H7 (cell line): Measurements from ENCODE around the gene GPRC5B. TPM values are rescaled to one million over a fixed set of nuclear protein-coding genes. Genes with fewer than 3 reads are reported as not detected.

ENCODE experiments used
- DNase-seq: peaks from one replicate; pipeline ENCODE4 v3.0.0; 2012
- H3K27me3 ChIP-seq: 2 replicates; pipeline ENCODE4 v1.6.0; 2011; ENCODE audit warnings: mild to moderate bottlenecking, low read length; ENCODE audit not compliant: control insufficient read depth, insufficient read depth
- H3K36me3 ChIP-seq: replicated peaks from 2 replicates; pipeline ENCODE4 v1.5.1; 2011; ENCODE audit warnings: low read length; ENCODE audit not compliant: control insufficient read depth, insufficient read depth
- H3K4me3 ChIP-seq: 2 replicates; pipeline ENCODE4 v1.5.1; 2011; ENCODE audit warnings: low read depth, mild to moderate bottlenecking, control low read depth, low read length, moderate library complexity; ENCODE audit not compliant: insufficient read depth
- total RNA-seq: library from RNA; depleted of rRNA; stranded (reverse); fragments of >200 nt; shearing (Covaris generic); gene quantifications from 2 replicates; pipeline ENCODE4 v1.2.3, GENCODE V29; 2014

GPRC5B gene
- total RNA-seq, 1 experiment from 2014 or later: 66.0 TPM

DNA sequence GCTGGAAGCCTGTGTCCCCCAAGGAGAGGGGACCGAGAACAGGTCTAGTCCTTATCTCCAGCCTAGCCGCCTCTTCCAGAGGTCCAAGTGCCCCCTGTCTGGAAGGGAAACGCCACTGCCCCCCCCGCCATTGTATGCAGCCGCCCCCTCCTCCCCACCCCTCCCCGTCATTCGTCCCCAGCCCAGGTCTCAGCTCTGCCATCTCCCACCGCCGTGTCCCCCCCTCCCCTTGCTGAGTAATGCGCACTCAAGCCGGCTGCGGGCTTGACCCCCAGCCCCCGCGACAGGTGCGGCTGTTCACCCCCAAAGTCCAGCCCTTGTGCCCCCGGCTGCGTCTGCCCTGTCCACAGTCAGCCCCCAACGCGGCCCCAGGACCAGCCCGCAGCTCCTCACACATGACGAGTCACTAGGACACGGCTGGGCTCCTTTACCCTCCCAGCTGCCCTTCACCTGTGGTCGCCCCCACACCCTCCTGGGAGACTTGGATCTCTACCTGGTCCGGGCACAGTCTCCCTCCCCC, 622 bp downstream of the GPRC5B start:
- H3K4me3 ChIP-seq: peak overlapping the region; percentile 90
- peak; percentile 74 for DNase-seq
- no peaks in the 10 kb centered on the region; the same call in none of the 2 replicates for H3K36me3 ChIP-seq
- peaks cover 11% of the 10 kb centered on the region for H3K27me3 ChIP-seq

DNA sequence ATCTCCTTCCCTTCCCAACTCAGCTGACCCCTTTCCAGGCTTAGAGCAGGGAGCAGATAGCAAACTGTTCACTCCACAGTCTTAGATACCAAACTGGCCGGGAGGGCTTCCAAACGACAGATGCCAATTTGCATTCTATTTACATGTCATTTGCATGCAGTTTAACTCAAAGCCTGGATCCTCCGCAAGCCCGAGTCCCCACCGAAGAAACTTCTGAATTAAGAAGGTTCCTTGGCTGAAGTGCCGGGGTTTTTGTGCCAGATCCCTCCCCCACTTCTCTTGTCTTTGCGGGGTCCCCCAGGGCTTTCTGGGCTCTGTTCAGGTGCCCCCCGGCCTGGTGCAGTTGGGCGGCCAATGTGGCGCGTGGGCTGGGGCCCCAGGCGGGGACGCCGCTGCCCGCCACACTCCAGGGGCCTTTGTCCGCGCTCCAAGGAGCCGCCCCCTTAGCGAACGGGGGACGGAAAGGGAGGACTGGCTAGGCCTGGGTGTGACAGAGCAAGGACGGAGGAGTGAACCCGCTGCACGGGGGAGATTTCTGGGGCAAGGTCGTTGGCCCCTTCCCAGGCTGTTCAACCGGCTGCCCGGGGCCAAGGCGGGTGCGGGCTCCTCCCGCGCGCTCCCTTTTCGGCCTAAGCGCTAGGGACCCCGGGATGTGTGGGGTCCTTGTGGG, 1.2 kb downstream of the GPRC5B start:
- no peaks in the 10 kb centered on the region; the same call in none of the 2 replicates for H3K36me3 ChIP-seq
- DNase-seq: peak; percentile 73
- H3K4me3 ChIP-seq: peak overlapping the region; percentile 90
- peaks cover 11% of the 10 kb centered on the region for H3K27me3 ChIP-seq

DNA sequence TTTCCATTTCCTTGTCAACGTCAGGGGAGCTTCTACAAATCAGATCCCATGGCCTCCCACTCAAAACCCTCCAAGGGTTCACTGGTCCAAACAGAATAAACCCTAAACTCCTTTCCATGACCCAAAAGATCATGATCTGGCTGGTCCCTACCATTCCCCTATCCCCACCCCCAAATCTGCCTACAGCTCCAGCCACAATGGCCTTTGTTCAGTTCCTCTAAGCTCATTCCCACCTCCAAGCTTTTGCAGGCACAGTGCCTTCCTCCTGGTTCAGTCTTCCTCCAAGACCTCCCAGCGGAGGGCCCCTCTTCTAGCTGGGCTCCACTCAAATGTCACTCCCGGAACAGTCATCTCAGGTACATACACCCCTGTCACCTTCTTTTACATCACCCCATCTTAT, 2.0 kb downstream of the GPRC5B start:
- peak overlapping the region; percentile 90 for H3K4me3 ChIP-seq
- DNase-seq: no peak
- H3K27me3 ChIP-seq: peaks cover 11% of the 10 kb centered on the region
- H3K36me3 ChIP-seq: no peaks in the 10 kb centered on the region; the same call in none of the 2 replicates

DNA sequence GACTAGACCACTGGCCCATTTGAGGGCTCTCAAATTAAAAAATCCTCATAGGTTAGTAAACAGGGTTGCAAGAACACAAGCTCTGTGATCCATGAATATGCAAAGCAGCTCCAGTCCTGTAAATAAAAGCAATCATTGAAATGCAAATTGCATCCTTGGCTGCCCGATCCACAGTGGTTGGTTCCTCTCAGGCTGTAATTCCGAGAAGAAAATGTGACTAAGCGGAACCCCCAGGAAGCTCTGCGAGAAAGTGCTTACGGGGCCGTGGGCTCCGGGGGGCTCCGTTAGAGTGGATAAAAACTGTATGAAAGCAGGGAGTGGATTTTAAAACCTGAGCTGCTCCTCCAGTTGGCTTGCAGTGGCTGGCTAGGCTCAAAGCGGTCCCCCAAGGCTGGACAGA, 2.5 kb downstream of the GPRC5B start:
- Histone ChIP-seq H3K27me3 (peaks cover 11% of the 10 kb centered on the region), H3K4me3 (peak overlapping the region; percentile 90), H3K36me3 (no peaks in the 10 kb centered on the region; the same call in none of the 2 replicates)
- DNase-seq: peak; percentile 78

GRCh38 chr16:19881783-19882182, 2.9 kb downstream of the GPRC5B start:
- H3K27me3 ChIP-seq: peaks cover 11% of the 10 kb centered on the region
- DNase-seq: no peak
- H3K4me3 ChIP-seq: peak overlapping the region; percentile 10; the same call in 1 of the 2 replicates
- no peaks in the 10 kb centered on the region; the same call in none of the 2 replicates for H3K36me3 ChIP-seq

DNA sequence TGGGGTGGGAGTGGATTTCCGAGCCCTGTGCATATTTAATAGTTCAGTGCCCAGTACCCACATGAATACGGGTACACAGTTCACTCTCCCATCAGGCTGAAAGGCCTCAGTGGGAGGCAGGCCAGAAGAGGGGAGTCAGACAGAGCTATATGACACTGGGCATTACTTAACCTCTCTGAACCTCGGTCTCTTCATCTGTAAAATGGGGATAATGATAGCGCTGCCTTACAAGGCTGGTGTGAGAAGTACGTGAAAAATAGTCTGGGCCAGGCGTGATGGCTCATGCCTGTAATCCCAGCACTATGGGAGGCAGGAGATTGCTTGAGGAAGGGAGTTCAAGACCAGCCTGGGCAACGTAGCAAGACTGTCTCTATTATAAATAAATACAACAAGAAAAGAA, 3.6 kb downstream of the GPRC5B start:
- H3K4me3 ChIP-seq: no peak overlapping the region
- no peaks in the 10 kb centered on the region; the same call in none of the 2 replicates for H3K36me3 ChIP-seq
- no peak for DNase-seq
- H3K27me3 ChIP-seq: peaks cover 11% of the 10 kb centered on the region

- H3K36me3 ChIP-seq: peaks cover under 1% of the 10 kb centered on the region
- DNase-seq: peak; percentile 72
- no peak overlapping the region for H3K4me3 ChIP-seq
- no peaks in the 10 kb centered on the region; the same call in 1 of the 2 replicates for H3K27me3 ChIP-seq
Observed at GRCh38 chr16:19879241-19879792, 5.3 kb downstream of the GPRC5B start.

DNA sequence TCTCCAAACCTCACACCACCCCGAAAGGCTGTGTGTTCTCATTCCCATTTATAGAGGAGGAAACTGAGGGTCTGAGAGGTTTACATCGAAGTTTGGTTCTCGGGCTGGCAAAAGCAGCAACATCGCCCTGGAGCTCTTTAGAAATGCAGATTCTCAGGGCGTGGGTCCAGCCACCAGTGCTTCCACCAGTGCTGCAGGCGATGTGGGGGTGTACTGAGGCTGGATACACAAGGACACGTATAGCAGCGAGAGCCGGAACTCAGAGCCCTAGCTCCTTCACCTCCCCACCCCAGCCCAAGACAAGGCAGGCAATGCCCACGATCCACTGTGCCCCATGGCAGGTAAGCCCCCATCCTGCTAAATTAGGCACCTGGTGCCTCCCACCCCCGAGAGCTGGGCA, 5.9 kb downstream of the GPRC5B start:
- Histone ChIP-seq H3K4me3 (no peak overlapping the region), H3K36me3 (peaks cover 2% of the 10 kb centered on the region), H3K27me3 (no peaks in the 10 kb centered on the region)
- DNase-seq: no peak

DNA sequence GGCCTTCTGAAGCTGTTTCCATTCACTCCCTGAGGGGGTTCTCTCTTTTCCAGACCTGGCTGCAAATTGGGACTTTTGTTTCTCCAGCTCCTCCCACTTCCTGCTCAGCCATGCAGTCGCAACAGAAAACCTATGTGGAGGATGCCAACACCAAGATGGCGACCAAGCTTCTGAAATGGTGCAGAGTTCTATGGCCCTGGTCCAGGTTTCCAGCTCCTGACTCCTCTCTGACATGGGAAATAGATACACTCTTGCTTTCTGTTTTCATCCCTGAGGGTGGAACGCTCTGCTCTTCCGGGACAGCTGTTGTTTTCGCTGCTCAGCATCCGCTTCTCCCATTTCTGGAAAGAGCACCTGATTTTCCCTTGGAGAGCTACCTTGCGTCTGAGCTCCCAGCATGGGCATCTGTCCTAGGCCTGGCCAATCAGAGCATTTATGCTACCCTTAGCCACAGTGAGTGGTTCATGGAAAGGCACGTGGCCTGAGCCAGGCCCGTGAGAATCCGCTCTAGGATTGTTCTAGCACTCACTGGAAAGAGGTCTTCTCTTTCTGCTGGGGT, 8.1 kb downstream of the GPRC5B start:
- DNase-seq: no peak
- H3K4me3 ChIP-seq: no peak overlapping the region
- peaks cover 11% of the 10 kb centered on the region for H3K36me3 ChIP-seq
- H3K27me3 ChIP-seq: no peaks in the 10 kb centered on the region

DNA sequence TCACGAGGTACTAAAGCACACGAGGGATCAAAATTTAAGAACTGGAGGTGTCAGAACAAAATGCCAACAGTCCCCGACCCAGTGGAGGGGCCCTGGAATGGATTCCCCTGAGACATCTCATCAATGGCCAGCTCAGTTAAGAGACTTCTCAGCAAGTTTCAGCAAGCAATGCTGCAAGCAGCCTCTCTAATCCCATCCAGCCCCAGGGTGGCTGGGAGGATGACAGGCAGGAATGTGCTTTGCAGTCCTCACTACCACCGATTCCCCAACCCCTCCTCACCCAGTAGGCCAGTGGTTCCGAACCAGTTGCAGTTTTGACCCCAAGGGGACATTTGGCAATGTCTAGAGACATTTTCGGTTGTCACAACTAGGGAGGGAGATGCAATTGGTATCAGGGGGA, 8.7 kb downstream of the GPRC5B start:
- Histone ChIP-seq H3K4me3 (no peak overlapping the region), H3K36me3 (peaks cover 12% of the 10 kb centered on the region), H3K27me3 (no peaks in the 10 kb centered on the region)
- DNase-seq: no peak

DNA sequence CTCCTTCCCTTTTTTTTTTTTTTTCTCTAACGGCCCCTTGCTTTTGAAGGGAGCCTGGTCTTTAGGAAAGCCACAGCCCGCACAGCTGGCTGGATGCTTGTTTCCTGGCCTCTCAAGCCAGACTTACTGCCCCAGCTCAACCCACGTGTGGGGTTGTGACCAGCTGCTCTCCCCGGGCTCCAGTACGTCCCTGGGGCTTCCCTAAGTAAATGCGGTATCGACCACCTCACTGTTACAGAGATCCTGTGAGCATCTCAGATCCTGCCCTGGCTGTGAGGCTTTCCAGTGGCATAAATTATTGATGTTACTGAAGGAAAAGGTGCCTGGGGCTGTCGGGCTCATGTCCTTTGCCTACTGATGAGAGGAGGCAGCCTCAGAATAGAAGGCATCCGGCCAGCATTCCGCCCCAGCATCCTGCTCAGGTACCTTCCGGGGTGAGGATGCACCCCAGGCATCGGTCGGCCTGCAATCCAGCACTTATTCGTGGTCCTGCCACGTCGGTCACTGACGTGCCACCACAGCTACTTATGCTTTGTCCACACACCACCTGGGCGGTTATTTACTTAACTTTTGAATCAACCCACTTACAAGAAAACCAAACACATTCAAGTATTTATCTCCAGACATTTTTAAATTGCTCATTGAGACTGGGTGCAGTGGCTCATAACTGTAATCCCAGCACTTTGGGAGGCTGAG, 9.6 kb downstream of the GPRC5B start:
- no peak for DNase-seq
- H3K36me3 ChIP-seq: peaks cover 18% of the 10 kb centered on the region
- no peaks in the 10 kb centered on the region for H3K27me3 ChIP-seq
- H3K4me3 ChIP-seq: no peak overlapping the region

- Histone ChIP-seq H3K36me3 (peaks cover 19% of the 10 kb centered on the region), H3K4me3 (no peak overlapping the region), H3K27me3 (no peaks in the 10 kb centered on the region)
- DNase-seq: no peak
Observed at GRCh38 chr16:19874026-19874425, 10.6 kb downstream of the GPRC5B start.

DNA sequence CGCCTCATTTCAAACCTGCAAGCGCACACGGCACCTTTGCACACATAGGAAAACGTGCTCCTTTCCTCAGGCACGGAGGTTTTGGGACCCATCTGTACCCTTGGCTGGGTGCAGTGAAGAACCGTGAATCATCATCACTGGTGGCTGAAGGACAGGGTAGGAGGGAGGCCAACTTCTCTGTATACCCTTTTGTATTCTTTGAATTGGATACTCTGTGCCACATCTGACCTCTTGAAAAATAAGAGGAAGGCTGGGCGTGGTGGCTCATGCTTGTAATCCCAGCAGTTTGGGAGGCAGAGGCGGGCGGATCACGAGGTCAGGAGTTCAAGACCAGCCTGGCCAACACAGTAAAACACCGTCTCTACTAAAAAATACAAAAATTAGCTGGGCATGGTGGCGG, 11.7 kb downstream of the GPRC5B start:
- DNase-seq: no peak
- Histone ChIP-seq H3K36me3 (peaks cover 21% of the 10 kb centered on the region), H3K27me3 (no peaks in the 10 kb centered on the region), H3K4me3 (no peak overlapping the region)

GRCh38 chr16:19872179-19872863, 12.3 kb downstream of the GPRC5B start:
- H3K36me3 ChIP-seq: peaks cover 23% of the 10 kb centered on the region
- H3K4me3 ChIP-seq: no peak overlapping the region
- no peak for DNase-seq
- H3K27me3 ChIP-seq: no peaks in the 10 kb centered on the region
